Panc1 (cell line): ENCODE measurements around the gene DNMT3A.

Experiments
- POLR2AphosphoS5 ChIP-seq: IDR thresholded peaks from 2 replicates; pipeline ENCODE4 v1.6.1; 2012; ENCODE audit warnings: mild to moderate bottlenecking, low read depth, low read length, moderate library complexity
- TF ChIP-seq, protein P1 (sequence below), 2 experiments: IDR thresholded peaks; 2 replicates each; pipeline ENCODE4 v1.6.1; 2011 to 2012; ENCODE audit warnings: low read depth in 2 of 2, control low read depth in 1 of 2, low read length in 1 of 2, mild to moderate bottlenecking in 1 of 2, moderate library complexity in 1 of 2; ENCODE audit not compliant: insufficient read depth in 1 of 2
- TF ChIP-seq, protein P2 (sequence below): fragments of 450-650 bp; IDR thresholded peaks from 2 replicates; pipeline ENCODE4 v1.5.1; 2017; ENCODE audit warnings: mild to moderate bottlenecking

DNA sequence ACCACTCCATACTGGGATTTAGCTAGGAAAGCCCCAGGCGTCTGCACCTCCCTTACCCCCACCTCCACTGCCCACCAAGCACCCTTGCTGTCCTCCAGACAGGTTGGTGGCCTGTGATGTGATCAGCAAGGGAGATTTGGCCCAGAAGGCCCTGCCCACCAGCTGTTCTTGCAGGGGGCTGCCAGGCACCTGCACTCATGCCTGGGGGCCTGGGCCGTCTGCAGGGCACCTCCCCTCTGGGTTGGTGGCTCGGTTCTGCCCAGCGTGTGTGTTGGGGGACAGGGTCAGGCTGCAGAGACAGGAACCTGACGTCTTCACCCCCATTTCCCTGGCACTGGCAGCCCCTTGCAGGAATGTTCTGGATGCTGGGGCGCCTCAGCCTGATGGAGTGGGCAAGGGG, 5.8 kb downstream of the DNMT3A start:
- TF ChIP-seq, protein P1, sequence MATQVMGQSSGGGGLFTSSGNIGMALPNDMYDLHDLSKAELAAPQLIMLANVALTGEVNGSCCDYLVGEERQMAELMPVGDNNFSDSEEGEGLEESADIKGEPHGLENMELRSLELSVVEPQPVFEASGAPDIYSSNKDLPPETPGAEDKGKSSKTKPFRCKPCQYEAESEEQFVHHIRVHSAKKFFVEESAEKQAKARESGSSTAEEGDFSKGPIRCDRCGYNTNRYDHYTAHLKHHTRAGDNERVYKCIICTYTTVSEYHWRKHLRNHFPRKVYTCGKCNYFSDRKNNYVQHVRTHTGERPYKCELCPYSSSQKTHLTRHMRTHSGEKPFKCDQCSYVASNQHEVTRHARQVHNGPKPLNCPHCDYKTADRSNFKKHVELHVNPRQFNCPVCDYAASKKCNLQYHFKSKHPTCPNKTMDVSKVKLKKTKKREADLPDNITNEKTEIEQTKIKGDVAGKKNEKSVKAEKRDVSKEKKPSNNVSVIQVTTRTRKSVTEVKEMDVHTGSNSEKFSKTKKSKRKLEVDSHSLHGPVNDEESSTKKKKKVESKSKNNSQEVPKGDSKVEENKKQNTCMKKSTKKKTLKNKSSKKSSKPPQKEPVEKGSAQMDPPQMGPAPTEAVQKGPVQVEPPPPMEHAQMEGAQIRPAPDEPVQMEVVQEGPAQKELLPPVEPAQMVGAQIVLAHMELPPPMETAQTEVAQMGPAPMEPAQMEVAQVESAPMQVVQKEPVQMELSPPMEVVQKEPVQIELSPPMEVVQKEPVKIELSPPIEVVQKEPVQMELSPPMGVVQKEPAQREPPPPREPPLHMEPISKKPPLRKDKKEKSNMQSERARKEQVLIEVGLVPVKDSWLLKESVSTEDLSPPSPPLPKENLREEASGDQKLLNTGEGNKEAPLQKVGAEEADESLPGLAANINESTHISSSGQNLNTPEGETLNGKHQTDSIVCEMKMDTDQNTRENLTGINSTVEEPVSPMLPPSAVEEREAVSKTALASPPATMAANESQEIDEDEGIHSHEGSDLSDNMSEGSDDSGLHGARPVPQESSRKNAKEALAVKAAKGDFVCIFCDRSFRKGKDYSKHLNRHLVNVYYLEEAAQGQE (IDR thresholded peaks at IDR 0.05; ENCODE audit: insufficient read depth in 1 of 2, low read depth in 2 of 2, low read length in 1 of 2), result no peak
- no peak for TF ChIP-seq POLR2AphosphoS5
- TF ChIP-seq, protein P2, sequence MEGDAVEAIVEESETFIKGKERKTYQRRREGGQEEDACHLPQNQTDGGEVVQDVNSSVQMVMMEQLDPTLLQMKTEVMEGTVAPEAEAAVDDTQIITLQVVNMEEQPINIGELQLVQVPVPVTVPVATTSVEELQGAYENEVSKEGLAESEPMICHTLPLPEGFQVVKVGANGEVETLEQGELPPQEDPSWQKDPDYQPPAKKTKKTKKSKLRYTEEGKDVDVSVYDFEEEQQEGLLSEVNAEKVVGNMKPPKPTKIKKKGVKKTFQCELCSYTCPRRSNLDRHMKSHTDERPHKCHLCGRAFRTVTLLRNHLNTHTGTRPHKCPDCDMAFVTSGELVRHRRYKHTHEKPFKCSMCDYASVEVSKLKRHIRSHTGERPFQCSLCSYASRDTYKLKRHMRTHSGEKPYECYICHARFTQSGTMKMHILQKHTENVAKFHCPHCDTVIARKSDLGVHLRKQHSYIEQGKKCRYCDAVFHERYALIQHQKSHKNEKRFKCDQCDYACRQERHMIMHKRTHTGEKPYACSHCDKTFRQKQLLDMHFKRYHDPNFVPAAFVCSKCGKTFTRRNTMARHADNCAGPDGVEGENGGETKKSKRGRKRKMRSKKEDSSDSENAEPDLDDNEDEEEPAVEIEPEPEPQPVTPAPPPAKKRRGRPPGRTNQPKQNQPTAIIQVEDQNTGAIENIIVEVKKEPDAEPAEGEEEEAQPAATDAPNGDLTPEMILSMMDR, result no peak
